Choroid plexus epithelial cell (primary cell): Measurements from ENCODE around the gene DLGAP1.
"Not testable (repeated sequence)": the region's sequence is repeated elsewhere in the genome, so short reads cannot be mapped to it uniquely, and the experiment has no call there.

Experiments used
- DNase-seq: peaks from one replicate; pipeline ENCODE4 v3.0.0-alpha.2; 2010; ENCODE audit warnings: low read depth
- H3K4me3 ChIP-seq: 2 replicates; pipeline ENCODE4 v1.5.1; 2011; ENCODE audit warnings: low read depth, mild to moderate bottlenecking, control low read depth, low read length, moderate library complexity
- TF ChIP-seq, protein P1 (sequence below): conservative IDR thresholded peaks from 2 replicates; pipeline ENCODE4 v1.5.1; 2011; ENCODE audit warnings: low read depth, mild to moderate bottlenecking, control low read depth, inconsistent platforms, low read length, moderate library complexity

DLGAP1 gene

DNA sequence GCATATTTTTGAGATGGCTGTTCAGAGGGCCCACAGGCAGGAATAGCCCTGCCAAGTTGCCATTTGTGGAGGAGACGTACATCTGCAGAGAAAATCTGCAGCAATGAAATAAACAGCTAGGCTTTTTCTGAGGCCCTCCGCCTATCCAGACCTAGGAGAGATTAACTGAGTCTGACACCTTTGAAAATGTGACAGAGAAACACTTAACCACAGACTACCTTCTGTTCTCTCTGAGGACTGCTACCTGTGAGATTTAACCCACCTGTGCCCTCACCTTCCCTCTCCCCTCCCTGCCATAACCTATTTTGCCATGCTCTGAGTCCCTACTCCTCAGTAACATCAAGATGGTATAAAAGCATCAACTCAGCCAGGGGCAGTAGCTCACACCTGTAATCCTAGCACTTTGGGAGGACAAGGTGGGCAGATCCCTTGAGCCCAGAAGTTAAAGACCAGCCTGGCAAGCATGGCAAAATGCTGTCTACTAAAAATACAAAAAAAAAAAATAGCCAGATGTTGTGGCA is 844.9 kb downstream of the DLGAP1 start:
- DNase-seq: no peak
- no peak overlapping the region for H3K4me3 ChIP-seq
- TF ChIP-seq, protein P1, sequence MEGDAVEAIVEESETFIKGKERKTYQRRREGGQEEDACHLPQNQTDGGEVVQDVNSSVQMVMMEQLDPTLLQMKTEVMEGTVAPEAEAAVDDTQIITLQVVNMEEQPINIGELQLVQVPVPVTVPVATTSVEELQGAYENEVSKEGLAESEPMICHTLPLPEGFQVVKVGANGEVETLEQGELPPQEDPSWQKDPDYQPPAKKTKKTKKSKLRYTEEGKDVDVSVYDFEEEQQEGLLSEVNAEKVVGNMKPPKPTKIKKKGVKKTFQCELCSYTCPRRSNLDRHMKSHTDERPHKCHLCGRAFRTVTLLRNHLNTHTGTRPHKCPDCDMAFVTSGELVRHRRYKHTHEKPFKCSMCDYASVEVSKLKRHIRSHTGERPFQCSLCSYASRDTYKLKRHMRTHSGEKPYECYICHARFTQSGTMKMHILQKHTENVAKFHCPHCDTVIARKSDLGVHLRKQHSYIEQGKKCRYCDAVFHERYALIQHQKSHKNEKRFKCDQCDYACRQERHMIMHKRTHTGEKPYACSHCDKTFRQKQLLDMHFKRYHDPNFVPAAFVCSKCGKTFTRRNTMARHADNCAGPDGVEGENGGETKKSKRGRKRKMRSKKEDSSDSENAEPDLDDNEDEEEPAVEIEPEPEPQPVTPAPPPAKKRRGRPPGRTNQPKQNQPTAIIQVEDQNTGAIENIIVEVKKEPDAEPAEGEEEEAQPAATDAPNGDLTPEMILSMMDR: no peak

DNA sequence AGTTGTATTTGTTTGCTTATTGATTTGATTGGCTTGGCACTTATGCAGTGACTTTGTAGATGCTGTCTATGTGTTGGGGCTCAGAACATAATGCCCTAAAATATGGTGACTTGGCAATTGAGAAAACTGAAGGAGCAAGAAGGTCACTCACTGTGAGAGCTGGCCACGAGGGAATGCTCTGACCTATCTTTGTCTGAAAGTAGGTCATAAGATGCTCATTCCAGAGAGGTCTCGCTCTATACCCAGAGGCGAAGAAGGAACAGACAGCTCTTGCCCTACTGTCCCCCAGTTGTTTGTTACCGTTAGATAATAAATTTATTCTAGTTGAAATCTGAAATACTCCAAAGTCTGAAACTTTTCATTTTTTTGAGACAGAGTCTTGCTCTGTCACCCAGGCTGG is 846.6 kb downstream of the DLGAP1 start:
- DNase-seq: no peak

DNA sequence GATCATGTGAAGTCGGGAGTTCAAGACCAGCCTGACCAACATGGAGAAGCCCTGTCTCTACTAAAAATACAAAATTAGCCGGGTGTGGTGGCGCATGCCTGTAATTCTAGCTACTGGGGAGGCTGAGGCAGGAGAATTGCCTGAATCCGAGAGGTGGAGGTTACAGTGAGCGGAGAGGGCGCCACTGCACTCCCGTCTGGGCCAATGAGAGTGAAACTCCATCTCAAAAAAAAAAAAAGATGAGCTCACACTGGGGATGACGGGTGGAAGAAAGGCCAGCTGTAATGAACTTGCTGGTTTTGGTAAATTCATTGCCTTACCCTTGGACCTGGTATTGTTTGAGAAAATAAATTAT is 847.0 kb downstream of the DLGAP1 start:
- DNase-seq, H3K4me3 ChIP-seq: not testable (repeated sequence)

More for the DNA sequence above, 846.6 kb downstream of the DLGAP1 start:
- TF ChIP-seq, protein P1: no peak
- H3K4me3 ChIP-seq: no peak overlapping the region

DNA sequence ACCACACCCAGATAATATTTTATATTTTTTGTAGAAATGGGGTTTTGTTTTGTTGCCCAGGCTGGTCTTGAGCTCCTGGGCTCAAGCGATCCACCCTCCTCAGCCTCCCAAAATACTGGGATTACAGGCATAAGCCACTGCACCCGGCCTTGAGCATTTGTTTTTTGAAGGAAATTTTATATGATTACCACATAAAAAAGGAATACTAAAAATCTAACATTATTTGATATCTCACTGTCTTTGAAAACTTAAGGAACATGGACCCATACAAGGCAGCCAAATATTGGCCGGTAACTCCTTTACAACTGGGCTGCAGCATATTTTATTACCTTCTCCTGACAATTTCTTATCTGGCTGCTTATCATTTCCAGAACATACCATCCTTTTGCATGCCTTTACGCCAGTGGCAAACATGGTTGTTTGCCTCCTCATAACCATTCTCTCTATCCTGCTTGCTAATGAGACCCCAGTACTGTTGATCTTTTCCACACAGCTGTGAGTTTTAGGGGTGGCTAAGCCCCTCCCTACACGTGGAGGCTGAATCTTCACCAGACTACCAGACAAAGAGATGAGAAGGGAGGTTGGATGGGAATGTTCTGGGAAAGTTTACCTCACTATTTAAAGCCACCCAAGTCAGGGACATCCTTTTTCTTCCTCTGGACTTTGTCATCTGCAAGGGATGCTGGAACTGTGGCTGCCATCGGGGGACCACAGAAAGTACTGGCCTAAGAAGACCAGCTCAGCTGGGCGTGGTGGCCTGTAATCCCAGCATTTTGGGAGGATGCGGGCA is 847.6 kb downstream of the DLGAP1 start:
- no peak overlapping the region for H3K4me3 ChIP-seq
- TF ChIP-seq, protein P1: no peak
- DNase-seq: no peak

DNA sequence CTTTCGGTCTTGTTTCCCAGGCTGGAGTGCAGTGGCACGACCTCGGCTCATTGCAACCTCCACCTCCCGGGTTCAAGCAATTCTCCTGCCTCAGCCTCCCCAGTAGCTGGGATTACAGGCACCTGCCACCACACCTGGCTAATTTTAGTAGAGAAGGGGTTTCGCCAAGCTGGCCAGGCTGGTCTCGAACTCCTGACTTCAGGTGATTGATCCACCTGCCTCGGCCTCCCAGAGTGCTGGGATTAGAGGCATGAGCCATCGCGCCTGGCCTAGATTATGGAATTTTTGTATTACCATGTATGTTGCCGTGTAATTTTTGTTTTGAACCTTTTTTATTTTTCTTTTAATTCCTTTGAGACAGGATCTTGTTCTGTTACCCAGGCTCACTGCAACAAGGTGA is 848.2 kb downstream of the DLGAP1 start:
- DNase-seq, H3K4me3 ChIP-seq: not testable (repeated sequence)

DNA sequence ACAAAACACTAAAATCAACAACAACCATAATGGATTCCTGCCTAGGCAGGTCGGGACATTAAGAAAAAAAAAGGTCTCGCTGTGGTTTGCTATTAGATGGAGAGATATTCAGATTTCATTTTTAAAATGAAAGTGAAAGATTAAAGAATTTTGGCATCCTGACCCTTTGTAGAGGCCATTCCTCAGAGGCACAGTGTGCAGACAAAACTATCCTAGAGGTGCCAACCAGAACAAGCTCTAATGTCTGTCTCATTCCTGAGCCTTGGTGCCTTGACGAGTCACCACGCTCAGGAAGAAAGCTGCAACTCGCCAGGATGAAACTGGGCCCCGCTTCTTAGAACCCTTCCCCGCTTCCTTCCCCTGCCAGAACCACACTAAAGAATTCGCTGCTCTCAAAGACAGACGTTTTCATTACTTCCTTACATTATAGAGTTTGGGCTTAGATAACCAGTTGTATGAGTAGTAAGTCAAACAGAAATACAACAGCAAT is 849.1 kb downstream of the DLGAP1 start:
- peak; percentile 67 for DNase-seq
- H3K4me3 ChIP-seq: peak overlapping the region; percentile 50
- TF ChIP-seq, protein P1: no peak

DNA sequence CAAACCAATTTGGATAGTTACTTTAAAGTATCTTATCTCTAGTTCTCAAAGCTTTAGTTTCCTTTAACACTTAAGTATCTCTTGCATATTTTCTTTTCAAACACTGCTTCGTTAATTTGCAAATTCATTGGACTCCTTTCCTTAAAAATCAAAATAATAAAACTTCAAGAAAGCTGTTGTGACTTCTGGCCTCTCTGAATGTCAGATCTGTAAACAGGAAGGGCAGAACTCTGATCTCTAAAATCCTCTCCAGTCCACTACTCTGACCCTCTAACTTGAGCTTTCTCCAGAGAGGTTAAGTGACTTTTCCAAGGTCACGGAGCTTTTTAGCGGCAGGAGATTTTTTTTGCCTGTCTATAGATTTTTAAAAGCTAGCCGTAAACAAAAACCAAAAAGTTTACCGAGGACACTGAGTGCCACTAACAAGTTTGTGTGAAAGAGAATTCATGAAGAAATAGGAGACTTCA is 849.6 kb downstream of the DLGAP1 start:
- DNase-seq: peak; percentile 35
- peak overlapping the region; percentile 50 for H3K4me3 ChIP-seq
- TF ChIP-seq, protein P1: no peak
